DMS153 (cell line): ENCODE results near the gene AFAP1L2.

Experiments used
- DNase-seq: peaks from one replicate; lab custom pipeline; 2025; lab: John Stamatoyannopoulos, UW

The AFAP1L2 gene

GRCh38 chr10:114404171-114405010, at the start of gene AFAP1L2:
TSS of gene AFAP1L2 (minus strand) at chr10:114404502. CDS start at chr10:114404455, 47 bp downstream.
- DNase-seq = no peak

- no peak for DNase-seq
Observed at GRCh38 chr10:114453576-114453975, 49.3 kb upstream of the AFAP1L2 start.

GRCh38 chr10:114448897-114449296, 44.6 kb upstream of the AFAP1L2 start:
- no peak for DNase-seq

GRCh38 chr10:114445332-114445731, 41.0 kb upstream of the AFAP1L2 start:
- DNase-seq = no peak

GRCh38 chr10:114444819-114445218, 40.5 kb upstream of the AFAP1L2 start:
- DNase-seq = no peak

GRCh38 chr10:114442091-114442630, 37.9 kb upstream of the AFAP1L2 start:
- DNase-seq = no peak

- DNase-seq = no peak
Observed at GRCh38 chr10:114441107-114441506, 36.8 kb upstream of the AFAP1L2 start.

GRCh38 chr10:114437473-114438292, 33.4 kb upstream of the AFAP1L2 start:
- no peak for DNase-seq

- DNase-seq = no peak
Observed at GRCh38 chr10:114436941-114437340, 32.6 kb upstream of the AFAP1L2 start.

GRCh38 chr10:114432566-114433093, 28.3 kb upstream of the AFAP1L2 start:
- DNase-seq = no peak

- DNase-seq = no peak
Observed at GRCh38 chr10:114431414-114432135, 27.3 kb upstream of the AFAP1L2 start.

- DNase-seq = no peak
Observed at GRCh38 chr10:114430688-114431413, 26.5 kb upstream of the AFAP1L2 start.

GRCh38 chr10:114429581-114430335, 25.5 kb upstream of the AFAP1L2 start:
- no peak for DNase-seq

GRCh38 chr10:114427124-114427852, 23.0 kb upstream of the AFAP1L2 start:
- DNase-seq = no peak

GRCh38 chr10:114426476-114426875, 22.2 kb upstream of the AFAP1L2 start:
- DNase-seq = no peak

- no peak for DNase-seq
Observed at GRCh38 chr10:114420811-114421485, 16.6 kb upstream of the AFAP1L2 start.

- no peak for DNase-seq
Observed at GRCh38 chr10:114418109-114418508, 13.8 kb upstream of the AFAP1L2 start.

- no peak for DNase-seq
Observed at GRCh38 chr10:114412907-114413797, 8.8 kb upstream of the AFAP1L2 start.
